Urinary bladder (tissue), 2 donors: ENCODE results near the gene RNF157. TPM values are rescaled to one million over a fixed set of nuclear protein-coding genes. Genes with fewer than 3 reads are reported as not detected.

Experiments used
- polyA plus RNA-seq: library from polyadenylated mRNA; stranded (reverse); fragments of 200-250 nt; gene quantifications from one replicate; pipeline ENCODE4 v1.2.3, GENCODE V29; 2013
- small RNA-seq: library from RNA; depleted of rRNA; stranded (forward); fragments of <200 nt; gene quantifications from one replicate; pipeline ENCODE3, GENCODE V24; 2014
- total RNA-seq: library from RNA; depleted of rRNA; stranded (reverse); fragments of >200 nt; gene quantifications from one replicate; pipeline ENCODE4 v1.2.3, GENCODE V29; 2014
- donor health status: healthy.

Gene RNF157
- total and polyA plus RNA-seq, 2 donors, result 1.9 to 5.8 TPM

Small RNA genes within 50 kb of the gene (small RNA-seq; reads per million reads assigned to genes)
- gene ATP5MGP6 (not detected), gene MIR6868 (0.53 reads per million, percentile 49 among the genes with 10 or more reads in this experiment)

Other genes starting within 250 kb of the RNF157 start
- 3.5 TPM for gene CDK3, start 239.6 kb downstream of the RNF157 start, total RNA-seq
- gene CDK3, start 239.6 kb downstream of the RNF157 start, polyA plus RNA-seq, result 4.9 TPM
- gene EVPL, start 213.2 kb downstream of the RNF157 start, total RNA-seq, result 12.5 TPM
- gene EVPL, start 213.2 kb downstream of the RNF157 start, polyA plus RNA-seq, result 9.0 TPM
- 34.7 TPM for gene SRP68, start 168.0 kb downstream of the RNF157 start, total RNA-seq
- gene SRP68, start 168.0 kb downstream of the RNF157 start, polyA plus RNA-seq, result 54.8 TPM
- not detected for gene GALR2, start 165.7 kb downstream of the RNF157 start, total RNA-seq
- 0.09 TPM for gene GALR2, start 165.7 kb downstream of the RNF157 start, polyA plus RNA-seq
- gene ZACN, start 161.3 kb downstream of the RNF157 start, total RNA-seq, result not detected
- 2.2 TPM for gene ZACN, start 161.3 kb downstream of the RNF157 start, polyA plus RNA-seq
- 75.3 TPM for gene EXOC7, start 136.7 kb downstream of the RNF157 start, total RNA-seq
- 74.8 TPM for gene EXOC7, start 136.7 kb downstream of the RNF157 start, polyA plus RNA-seq
- 0.90 TPM for gene FOXJ1, start 99.2 kb downstream of the RNF157 start, total RNA-seq
- 1.4 TPM for gene FOXJ1, start 99.2 kb downstream of the RNF157 start, polyA plus RNA-seq
- gene UBALD2, start 24.9 kb upstream of the RNF157 start, total RNA-seq, result 5.4 TPM
- gene UBALD2, start 24.9 kb upstream of the RNF157 start, polyA plus RNA-seq, result 22.4 TPM
- gene QRICH2, start 67.8 kb upstream of the RNF157 start, total RNA-seq, result 3.2 TPM
- 2.4 TPM for gene QRICH2, start 67.8 kb upstream of the RNF157 start, polyA plus RNA-seq
- 38.9 TPM for gene PRPSAP1, start 113.4 kb upstream of the RNF157 start, total RNA-seq
- 40.5 TPM for gene PRPSAP1, start 113.4 kb upstream of the RNF157 start, polyA plus RNA-seq
- 3.8 TPM for gene SPHK1, start 144.1 kb upstream of the RNF157 start, total RNA-seq
- gene SPHK1, start 144.1 kb upstream of the RNF157 start, polyA plus RNA-seq, result 12.6 TPM
- gene UBE2O, start 212.7 kb upstream of the RNF157 start, total RNA-seq, result 18.3 TPM
- 14.0 TPM for gene UBE2O, start 212.7 kb upstream of the RNF157 start, polyA plus RNA-seq
- gene AANAT, start 227.1 kb upstream of the RNF157 start, total RNA-seq, result not detected
- not detected for gene AANAT, start 227.1 kb upstream of the RNF157 start, polyA plus RNA-seq